Measurements from ENCODE around the gene WDR7. TPM values are rescaled to one million over a fixed set of nuclear protein-coding genes. Genes with fewer than 3 reads are reported as not detected.

Gene WDR7
- total RNA-seq, 2 donors from 2014 or later = 22.3 to 24.0 TPM

DNA sequence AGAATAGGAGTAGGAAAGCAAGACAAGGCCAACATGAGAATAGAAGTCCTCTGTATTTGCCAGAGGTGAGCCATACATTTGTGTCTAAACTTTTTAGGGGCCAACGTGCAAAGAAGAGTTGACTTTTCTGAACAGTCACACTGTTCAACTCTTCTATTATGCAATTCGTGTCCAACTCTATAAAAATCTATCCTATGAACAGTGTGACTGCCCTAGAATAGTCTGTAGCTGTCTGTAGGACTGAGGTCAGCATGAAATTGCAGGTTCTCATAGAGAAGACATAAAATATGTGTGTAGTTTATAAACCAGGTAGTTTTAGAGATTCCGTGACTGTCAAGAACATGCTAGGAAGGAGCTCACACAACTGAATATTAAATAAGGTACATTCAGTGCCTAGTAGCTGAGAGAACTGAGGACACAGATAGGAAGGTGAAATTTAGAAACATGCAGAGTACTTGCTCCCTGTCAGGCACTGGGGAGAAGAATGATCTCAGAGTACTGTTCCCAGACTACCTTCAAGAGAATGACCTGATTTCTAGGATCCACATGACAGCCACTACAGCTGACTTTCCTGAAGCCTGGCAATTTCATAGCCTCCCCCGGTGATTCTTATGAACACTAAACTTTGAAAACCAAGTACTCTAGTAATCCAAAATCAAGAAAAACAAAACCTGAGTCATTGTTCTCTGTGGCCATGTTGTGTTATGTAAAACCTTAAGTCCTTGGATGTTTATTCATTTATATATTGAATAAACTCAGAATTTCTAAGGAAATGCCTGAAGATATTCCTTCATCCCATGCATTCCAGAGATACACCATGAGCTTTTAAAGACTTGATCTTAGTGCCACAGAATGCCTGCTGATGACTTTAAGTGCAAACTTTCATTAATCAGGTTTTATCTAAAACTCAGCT is 294.3 kb downstream of the WDR7 start:
- Histone ChIP-seq H3K4me1 (no peaks in the 10 kb centered on the region), H3K27me3 (no peaks in the 10 kb centered on the region), H3K27ac (peak overlapping the region; percentile 33 to 63), H3K9me3 (no peaks in the 10 kb centered on the region), H3K36me3 (no peaks in the 10 kb centered on the region), H3K4me3 (no peak overlapping the region)
- no peak for DNase-seq (ENCODE audit: low spot score)
- TF ChIP-seq, protein P1, sequence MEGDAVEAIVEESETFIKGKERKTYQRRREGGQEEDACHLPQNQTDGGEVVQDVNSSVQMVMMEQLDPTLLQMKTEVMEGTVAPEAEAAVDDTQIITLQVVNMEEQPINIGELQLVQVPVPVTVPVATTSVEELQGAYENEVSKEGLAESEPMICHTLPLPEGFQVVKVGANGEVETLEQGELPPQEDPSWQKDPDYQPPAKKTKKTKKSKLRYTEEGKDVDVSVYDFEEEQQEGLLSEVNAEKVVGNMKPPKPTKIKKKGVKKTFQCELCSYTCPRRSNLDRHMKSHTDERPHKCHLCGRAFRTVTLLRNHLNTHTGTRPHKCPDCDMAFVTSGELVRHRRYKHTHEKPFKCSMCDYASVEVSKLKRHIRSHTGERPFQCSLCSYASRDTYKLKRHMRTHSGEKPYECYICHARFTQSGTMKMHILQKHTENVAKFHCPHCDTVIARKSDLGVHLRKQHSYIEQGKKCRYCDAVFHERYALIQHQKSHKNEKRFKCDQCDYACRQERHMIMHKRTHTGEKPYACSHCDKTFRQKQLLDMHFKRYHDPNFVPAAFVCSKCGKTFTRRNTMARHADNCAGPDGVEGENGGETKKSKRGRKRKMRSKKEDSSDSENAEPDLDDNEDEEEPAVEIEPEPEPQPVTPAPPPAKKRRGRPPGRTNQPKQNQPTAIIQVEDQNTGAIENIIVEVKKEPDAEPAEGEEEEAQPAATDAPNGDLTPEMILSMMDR (IDR thresholded peaks at IDR 0.05) = no peak

DNA sequence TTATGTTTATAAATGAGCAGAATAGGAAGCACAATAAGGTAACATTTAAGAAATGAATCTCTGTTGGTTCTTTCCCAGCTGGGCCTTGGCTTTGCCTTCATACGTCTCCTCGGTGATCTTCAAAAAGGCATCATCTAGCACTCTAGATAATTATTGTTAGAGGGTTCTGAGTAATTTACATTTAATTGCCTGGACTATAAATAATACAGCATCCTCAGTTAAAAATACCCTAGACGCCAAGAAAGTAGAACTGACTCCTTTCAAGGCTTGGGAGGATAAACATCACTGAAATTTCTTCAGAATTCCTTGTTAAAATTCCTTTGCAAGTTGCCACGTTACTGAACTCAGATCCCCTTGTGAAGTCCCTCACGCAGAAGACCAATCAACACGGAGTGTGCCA is 296.1 kb downstream of the WDR7 start:
- Histone ChIP-seq H3K36me3 (no peaks in the 10 kb centered on the region), H3K4me1 (peaks cover 0 to 3% of the 10 kb centered on the region in 2 donors), H3K27ac (no peak overlapping the region), H3K9me3 (no peaks in the 10 kb centered on the region), H3K27me3 (no peaks in the 10 kb centered on the region), H3K4me3 (no peak overlapping the region)
- no peak for DNase-seq (ENCODE audit: low spot score)
- TF ChIP-seq, protein P1 (IDR thresholded peaks at IDR 0.05) = no peak

DNA sequence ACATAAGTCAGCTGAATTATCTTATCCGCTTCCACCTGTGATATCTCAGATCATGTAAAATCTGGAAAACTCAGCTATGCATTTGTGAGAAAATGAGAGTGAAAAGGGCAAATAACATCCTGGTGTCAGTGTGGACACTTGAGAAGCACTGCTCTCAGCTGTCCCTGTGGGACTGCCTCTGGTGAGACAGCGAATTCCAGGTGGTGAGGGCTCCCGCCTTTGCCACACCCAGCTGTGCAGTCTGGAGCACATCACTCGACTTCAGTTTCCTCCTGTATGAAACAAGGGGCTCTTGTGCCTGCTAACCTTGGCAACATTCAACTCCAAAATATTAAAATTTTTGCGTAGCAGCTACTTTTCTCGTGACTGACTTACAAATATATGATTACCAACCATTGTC is 300.9 kb downstream of the WDR7 start:
- H3K4me1 ChIP-seq = peaks cover 0 to 3% of the 10 kb centered on the region in 2 donors
- no peaks in the 10 kb centered on the region for H3K9me3 ChIP-seq
- H3K27me3 ChIP-seq = no peaks in the 10 kb centered on the region
- H3K27ac ChIP-seq = no peak overlapping the region
- H3K4me3 ChIP-seq = no peak overlapping the region
- no peak for DNase-seq (ENCODE audit: low spot score)
- H3K36me3 ChIP-seq = no peaks in the 10 kb centered on the region
- TF ChIP-seq, protein P1 (IDR thresholded peaks at IDR 0.05) = no peak

DNA sequence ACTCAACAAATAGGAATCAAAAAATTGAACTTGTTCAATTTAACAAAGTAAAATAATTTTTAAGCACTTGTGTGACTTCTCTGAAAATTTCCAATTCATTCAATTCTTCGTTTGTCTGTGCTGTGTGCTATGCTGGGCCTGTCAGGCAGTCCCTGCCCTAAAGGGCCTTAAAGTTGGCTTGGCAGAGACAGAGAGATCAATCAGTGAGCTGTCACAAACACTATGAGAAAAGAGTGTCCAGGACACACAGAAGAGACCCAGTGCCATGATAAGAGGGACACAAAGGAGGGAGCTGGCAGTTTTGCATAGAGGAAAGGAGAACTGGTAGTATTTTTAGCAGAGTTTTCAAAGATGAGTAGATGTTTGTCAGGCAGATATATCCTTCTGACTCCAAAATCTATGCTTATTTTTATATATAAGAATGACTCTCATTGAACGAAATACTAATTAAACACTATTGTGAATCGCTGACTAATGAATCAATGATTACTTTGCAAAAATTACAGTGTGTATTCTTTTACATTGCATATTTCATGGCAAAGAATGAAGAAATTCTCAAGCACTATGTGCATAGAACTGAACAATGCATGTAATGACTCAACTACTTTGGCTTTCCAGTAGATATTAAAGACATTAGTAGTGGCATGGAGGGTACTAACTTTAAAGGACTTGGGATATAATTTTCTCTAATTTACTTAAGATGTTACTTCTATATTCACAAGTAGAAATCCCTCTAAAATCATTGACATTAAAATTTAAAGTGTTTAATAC is 302.5 kb downstream of the WDR7 start:
- H3K4me3 ChIP-seq = no peak overlapping the region
- TF ChIP-seq, protein P1 (IDR thresholded peaks at IDR 0.05) = no peak
- H3K27me3 ChIP-seq = no peaks in the 10 kb centered on the region
- peaks cover 0 to 3% of the 10 kb centered on the region in 2 donors for H3K4me1 ChIP-seq
- H3K36me3 ChIP-seq = no peaks in the 10 kb centered on the region
- H3K27ac ChIP-seq = no peak overlapping the region
- H3K9me3 ChIP-seq = no peaks in the 10 kb centered on the region
- DNase-seq (ENCODE audit: low spot score) = no peak

DNA sequence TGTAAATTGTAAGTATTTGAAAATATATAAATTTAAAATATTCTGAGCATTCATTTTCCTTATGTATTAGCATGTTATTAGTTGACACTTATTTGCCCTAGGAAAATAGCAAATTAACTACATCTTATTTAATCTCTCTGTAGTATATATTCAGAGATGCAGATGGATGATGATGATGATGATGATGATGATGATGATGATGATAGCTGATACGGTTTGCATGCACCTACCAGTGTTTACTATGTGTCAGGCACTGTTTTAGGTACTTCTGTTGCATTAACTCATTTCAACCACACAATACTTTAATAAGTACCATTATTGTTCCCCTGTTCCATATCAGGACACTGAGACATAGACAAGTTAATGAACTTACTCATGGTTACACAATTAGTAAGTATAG is 304.3 kb downstream of the WDR7 start:
- H3K27ac ChIP-seq = no peak overlapping the region
- H3K27me3 ChIP-seq = no peaks in the 10 kb centered on the region
- H3K36me3 ChIP-seq = no peaks in the 10 kb centered on the region
- no peak for DNase-seq (ENCODE audit: low spot score)
- TF ChIP-seq, protein P1 (IDR thresholded peaks at IDR 0.05) = no peak
- H3K4me3 ChIP-seq = no peak overlapping the region
- H3K4me1 ChIP-seq = peaks cover 0 to 3% of the 10 kb centered on the region in 2 donors
- no peaks in the 10 kb centered on the region for H3K9me3 ChIP-seq

All from right atrium auricular region (tissue), 2 donors.